GM13977 (cell line): ENCODE measurements around the gene NUDT22.
A peak's percentile ranks its signal among the peaks of the same experiment; 100 is the strongest.

Experiments used
- DNase-seq: peaks from one replicate; pipeline ENCODE4 v3.0.0; 2012; ENCODE audit warnings: low spot score
- CTCF ChIP-seq: IDR thresholded peaks from 2 replicates; pipeline ENCODE4 v1.5.1; 2012; ENCODE audit warnings: mild to moderate bottlenecking, control low read depth; ENCODE audit not compliant: insufficient read depth; ENCODE audit errors: extremely low read depth, missing control alignments
- in situ Hi-C: fragments of 300-500 bp; cut with MboI; formaldehyde crosslinking; loops from one replicate; pipeline ENCODE4 v1.12.0; 2022; ENCODE audit warnings: low sequenced_read_pairs, low pct_unique_long_range_greater_than_20kb, mixed read lengths, inconsistent platforms; ENCODE audit not compliant: unreplicated experiment

NUDT22 gene

GRCh38 chr11:64181506-64182411 is 44.3 kb upstream of the NUDT22 start:
- TF ChIP-seq CTCF = no peak
- peak; percentile 60 for DNase-seq
- in situ Hi-C loops = no loop called here

GRCh38 chr11:64183890-64184289 is 42.2 kb upstream of the NUDT22 start:
- no peak for DNase-seq
- no peak for TF ChIP-seq CTCF
- in situ Hi-C loops = no loop called here

GRCh38 chr11:64185175-64185692 is 40.8 kb upstream of the NUDT22 start:
- no peak for TF ChIP-seq CTCF
- in situ Hi-C loops = no loop called here
- peak; percentile 63 for DNase-seq

GRCh38 chr11:64185693-64186491 is 40.2 kb upstream of the NUDT22 start, which contains the start of gene STIP1:
TSS of gene STIP1 (plus strand) at chr11:64186171. CDS start at chr11:64186262, 91 bp downstream.
- TF ChIP-seq CTCF = peak; percentile 43
- in situ Hi-C loops = no loop called here
- DNase-seq = peak; percentile 99

- no peak for DNase-seq
- in situ Hi-C loops = no loop called here
- no peak for TF ChIP-seq CTCF
Observed at GRCh38 chr11:64186492-64187165, 39.4 kb upstream of the NUDT22 start.

GRCh38 chr11:64192434-64192833 is 33.6 kb upstream of the NUDT22 start:
- DNase-seq = no peak
- in situ Hi-C loops = no loop called here

More at GRCh38 chr11:64192434-64192833, 33.6 kb upstream of the NUDT22 start:
- no peak for TF ChIP-seq CTCF
